NB4 (cell line): ENCODE measurements around the gene CTNND2.

Experiments
- CTCF ChIP-seq: IDR thresholded peaks from one replicate; pipeline ENCODE4 v1.5.1; 2012; ENCODE audit warnings: low read depth, low read length
- MYC ChIP-seq: IDR thresholded peaks from 2 replicates; pipeline ENCODE4 v1.6.1; 2011; ENCODE audit warnings: low read depth, low read length
- POLR2A ChIP-seq: IDR thresholded peaks from 2 replicates; pipeline ENCODE4 v1.6.1; 2011; ENCODE audit warnings: mild to moderate bottlenecking; ENCODE audit not compliant: insufficient read length; ENCODE audit errors: extremely low read depth

- TF ChIP-seq CTCF, result no peak
- no peak for TF ChIP-seq MYC
- TF ChIP-seq POLR2A, result no peak
Observed at GRCh38 chr5:11527652-11528349, 376.4 kb downstream of the CTNND2 start.
